Stimulated activated CD8-positive, alpha-beta memory T cell treated with anti-CD3 and anti-CD28 coated beads, Interleukin-12 subunit alpha, Interleukin-12 subunit beta, amount 100 ng/mL, for 24 hours (primary cell): ENCODE measurements around the gene CFAP206.
"Not testable (repeated sequence)": the region's sequence is repeated elsewhere in the genome, so short reads cannot be mapped to it uniquely, and the experiment has no call there.

Source experiments
- DNase-seq: peaks from one replicate; pipeline ENCODE4 v3.0.0-alpha.2; 2020; ENCODE audit errors: extremely low read depth

The CFAP206 gene

GRCh38 chr6:87421576-87421975 lies 13.8 kb downstream of the CFAP206 start:
- no peak for DNase-seq

- no peak for DNase-seq
Observed at GRCh38 chr6:87426789-87427188, 19.0 kb downstream of the CFAP206 start.

GRCh38 chr6:87430499-87430898 lies 22.7 kb downstream of the CFAP206 start:
- DNase-seq, result no peak

- no peak for DNase-seq
Observed at GRCh38 chr6:87431263-87431662, 23.5 kb downstream of the CFAP206 start.

DNA sequence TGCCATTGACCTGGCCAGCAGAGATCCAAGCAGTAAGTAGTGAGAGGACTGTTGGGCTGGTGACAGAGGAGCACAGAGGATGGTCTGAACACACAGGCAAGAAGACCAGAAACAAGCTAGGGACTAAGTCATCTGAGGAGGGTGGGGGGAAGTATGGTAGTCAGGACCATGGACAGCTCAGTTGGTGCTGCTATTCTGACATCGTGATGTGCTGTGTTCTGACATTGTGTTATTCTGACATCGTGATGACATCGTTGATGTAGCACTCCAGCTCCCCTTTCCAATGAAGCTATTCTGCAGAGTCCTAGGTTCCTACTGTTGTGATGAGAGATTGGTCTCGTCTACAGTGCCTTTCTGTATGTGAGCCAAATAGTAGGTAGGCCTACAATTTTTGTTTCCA lies 28.7 kb downstream of the CFAP206 start:
- DNase-seq, result no peak

DNA sequence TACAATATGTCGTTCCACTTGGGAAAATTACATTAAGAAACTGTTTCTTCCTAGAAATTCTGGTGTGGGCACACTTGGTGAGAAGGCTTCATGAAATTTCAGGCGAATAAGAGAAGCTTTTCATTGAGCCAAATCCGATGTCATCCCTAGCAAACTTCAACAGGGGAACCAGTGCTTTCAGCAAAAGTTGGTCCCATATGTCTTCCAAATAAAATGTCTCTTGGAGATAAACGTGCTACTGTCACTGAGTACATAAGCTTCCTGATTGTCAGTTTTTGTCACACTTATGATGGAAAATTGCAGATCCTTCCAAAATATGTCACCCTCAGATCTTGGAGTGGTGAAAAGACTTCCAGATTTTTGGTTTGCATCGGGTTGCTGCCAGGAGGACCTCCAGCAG lies 33.9 kb downstream of the CFAP206 start:
- DNase-seq, result no peak

DNA sequence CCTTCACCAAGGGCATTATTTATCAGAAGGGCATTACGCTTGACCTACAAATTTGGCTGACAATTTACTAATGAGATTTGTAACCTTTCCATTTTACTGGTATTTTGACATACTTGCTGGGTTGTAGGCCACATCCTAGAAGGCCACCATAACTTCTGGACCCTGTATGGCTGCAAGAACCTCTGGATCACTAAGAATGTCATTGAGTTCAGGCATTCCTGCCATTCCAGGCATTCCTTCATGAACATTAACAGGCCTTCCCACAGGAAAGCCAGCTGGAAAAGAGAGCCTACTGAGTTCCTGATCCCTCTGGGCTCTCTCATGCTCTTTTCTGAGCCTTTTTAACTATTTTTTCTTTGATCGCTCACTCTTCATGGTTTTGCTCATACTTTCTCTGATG lies 36.6 kb downstream of the CFAP206 start:
- DNase-seq, result no peak

- no peak for DNase-seq
Observed at GRCh38 chr6:87465051-87465450, 57.3 kb downstream of the CFAP206 start.

- DNase-seq, result peak; percentile 66
Observed at GRCh38 chr6:87472525-87473418, 65.0 kb downstream of the CFAP206 start, which contains the start of gene SLC35A1. Gene SLC35A1 (plus strand): TSS chr6:87472974. CDS start chr6:87473004, 30 bp downstream.

DNA sequence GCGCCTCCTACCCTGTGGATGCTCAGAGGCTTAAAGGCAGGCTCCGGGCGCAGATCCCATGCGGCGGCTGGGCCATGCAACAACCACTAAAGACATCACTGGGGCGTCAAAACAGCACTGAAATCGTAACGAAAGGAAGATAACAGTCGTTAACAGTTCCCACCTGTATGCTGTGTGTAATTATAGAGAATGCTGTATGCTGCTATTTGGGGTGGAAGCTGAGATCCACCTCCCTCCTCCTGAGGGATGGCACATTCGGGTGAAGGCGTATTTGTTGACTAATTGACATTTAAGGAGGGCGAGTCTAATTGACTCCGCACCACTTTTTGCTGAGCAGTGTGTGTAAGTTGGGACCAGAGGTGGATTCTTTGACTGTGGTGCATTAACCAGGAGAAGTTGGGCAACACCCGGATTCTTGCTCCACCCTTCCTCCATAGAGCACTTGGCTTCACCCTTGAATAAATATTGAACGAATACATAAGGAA lies 65.7 kb downstream of the CFAP206 start:
- DNase-seq, result peak; percentile 17

GRCh38 chr6:87481931-87482330 lies 74.2 kb downstream of the CFAP206 start:
- DNase-seq, result no peak

DNA sequence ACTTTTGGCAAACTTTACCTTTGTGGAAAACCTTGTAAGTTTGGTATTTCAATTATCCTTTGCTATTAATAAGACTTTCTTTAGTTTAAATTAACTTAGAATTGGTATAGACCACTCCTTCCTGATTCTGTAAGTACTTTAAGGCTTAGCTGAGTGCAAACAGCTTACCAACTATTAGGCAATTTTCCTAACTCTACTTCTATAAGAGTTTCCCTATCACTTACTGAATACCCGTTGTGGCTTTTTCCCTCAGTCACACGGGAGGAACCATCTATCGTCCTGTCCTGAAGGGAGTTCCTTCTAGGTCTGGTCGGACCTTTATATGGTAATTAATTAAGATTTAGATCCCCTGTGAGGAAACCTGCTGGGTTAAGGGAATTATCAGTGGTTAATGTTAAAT lies 74.6 kb downstream of the CFAP206 start:
- DNase-seq, result no peak

- DNase-seq, result no peak
Observed at GRCh38 chr6:87483929-87484328, 76.2 kb downstream of the CFAP206 start.

- DNase-seq, result no peak
Observed at GRCh38 chr6:87484491-87484890, 76.7 kb downstream of the CFAP206 start.

- no peak for DNase-seq
Observed at GRCh38 chr6:87487555-87487954, 79.8 kb downstream of the CFAP206 start.

DNA sequence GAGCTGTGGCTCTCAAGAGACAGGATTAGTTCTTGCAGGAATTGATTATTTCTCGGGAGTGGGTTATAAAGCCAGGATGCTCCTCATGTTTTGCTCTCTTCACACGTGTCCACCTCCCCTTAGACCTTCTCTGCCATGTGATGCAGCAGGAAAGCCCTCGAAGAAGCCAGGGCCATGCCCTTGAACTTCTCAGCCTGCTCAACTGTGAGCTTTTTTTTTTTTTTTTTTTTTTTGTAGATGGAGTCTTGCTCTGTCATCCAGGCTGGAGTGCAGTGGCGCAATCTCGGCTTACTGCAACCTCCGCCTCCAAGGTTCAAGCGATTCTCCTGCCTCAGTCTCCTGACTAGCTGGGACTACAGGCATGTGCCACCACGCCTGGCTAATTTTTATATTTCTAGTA lies 81.6 kb downstream of the CFAP206 start:
- DNase-seq, result not testable (repeated sequence)

GRCh38 chr6:87494761-87495422 lies 87.1 kb downstream of the CFAP206 start:
- DNase-seq, result no peak

DNA sequence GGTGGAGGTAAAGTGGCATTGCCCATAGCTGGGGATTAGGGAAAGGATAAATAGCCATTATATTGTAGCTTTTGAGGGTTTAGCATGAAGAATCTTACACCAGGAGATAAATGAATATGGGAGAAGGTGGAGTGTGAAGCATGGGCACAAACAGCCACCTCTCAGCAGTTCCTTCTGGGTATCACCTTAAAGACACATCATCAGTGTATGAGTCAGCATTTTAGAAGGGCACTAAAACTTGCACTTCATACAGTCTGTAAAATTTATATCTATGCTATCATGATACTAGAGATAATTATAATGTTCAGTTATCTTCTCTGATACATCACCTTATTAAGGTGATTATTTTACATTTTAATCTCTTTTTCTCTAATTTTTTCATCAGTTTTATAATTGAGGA lies 90.3 kb downstream of the CFAP206 start:
- no peak for DNase-seq

DNA sequence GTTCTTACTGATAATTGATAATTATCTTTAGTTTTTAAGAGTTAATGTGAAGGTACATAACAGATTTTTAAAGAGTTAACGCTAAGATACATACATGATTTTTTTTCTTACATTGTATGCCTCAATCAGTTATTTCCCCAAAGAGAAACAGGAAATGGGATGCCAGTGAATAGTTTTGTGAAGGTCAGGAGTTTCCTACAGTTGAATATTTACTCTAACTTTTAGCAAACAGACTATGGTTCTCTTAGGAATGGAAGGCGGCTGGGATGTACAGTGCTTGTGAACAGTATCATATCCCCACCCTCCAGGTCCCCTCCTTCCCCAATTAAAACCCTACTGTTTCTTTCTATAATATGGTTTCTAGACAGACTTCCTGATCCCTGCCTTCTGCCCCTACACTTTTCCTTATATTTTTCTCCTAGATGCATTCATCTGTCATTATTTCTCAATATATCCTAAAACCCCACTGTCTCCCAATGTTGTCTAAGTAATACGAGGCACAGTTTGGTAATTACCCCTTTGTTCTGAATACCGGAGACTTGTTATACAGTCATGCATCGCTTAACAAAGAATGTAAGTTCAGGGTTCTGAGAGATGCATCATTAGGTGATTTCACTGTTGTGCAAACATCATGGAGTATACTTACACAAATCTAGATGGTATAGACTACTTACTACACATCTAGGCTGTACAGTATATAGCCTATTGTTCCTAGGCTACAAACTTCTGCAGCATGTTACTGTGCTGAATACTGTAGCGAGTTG lies 94.2 kb downstream of the CFAP206 start:
- no peak for DNase-seq

DNA sequence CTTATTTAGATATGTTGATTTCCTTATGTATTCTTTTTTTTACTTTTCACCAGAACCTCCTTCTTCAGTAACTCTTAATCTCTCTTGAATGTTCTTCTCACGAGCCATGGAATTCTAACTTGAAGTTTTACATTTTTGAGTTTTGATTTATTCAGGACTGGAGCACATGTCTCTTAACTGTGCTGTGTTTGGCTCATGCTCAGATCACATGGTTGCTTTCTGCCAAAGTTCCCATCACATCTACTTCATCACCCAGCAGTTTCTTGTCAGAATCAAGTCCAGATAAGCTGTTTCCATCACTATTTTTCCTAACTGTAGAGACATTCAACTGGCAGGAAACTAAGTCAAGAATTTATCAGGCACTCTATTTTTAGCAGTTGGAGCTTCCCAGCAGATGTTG lies 96.7 kb downstream of the CFAP206 start:
- no peak for DNase-seq
